Mucosa of descending colon (tissue), 3 donors: Measurements from ENCODE around the gene HBS1L. TPM values are rescaled to one million over a fixed set of nuclear protein-coding genes. Genes with fewer than 3 reads are reported as not detected.

Experiments used
- ATAC-seq: fragments of 200-7000 bp; cut with Tn5 transposase; one replicate; pipeline ENCODE4 v1.9.1; 2020; ENCODE audit warnings: mild to moderate bottlenecking, moderate library complexity
- DNase-seq, 3 donors: peaks; one replicate each; pipeline ENCODE4 v3.0.0-alpha.2; 2020
- H3K36me3 ChIP-seq: fragments of 200-600 bp; one replicate; pipeline ENCODE4 v1.8.0; 2021; ENCODE audit warnings: low read depth, mild to moderate bottlenecking
- H3K4me1 ChIP-seq: fragments of 200-600 bp; one replicate; pipeline ENCODE4 v1.8.0; 2021; ENCODE audit warnings: low read depth, mild to moderate bottlenecking
- H3K4me3 ChIP-seq: fragments of 200-600 bp; one replicate; pipeline ENCODE4 v1.8.0; 2021; ENCODE audit warnings: mild to moderate bottlenecking
- H3K9me3 ChIP-seq: fragments of 200-600 bp; one replicate; pipeline ENCODE4 v1.8.0; 2021; ENCODE audit warnings: mild to moderate bottlenecking
- CTCF ChIP-seq: fragments of 200-600 bp; IDR thresholded peaks from one replicate; pipeline ENCODE4 v1.8.0; 2022; ENCODE audit warnings: antibody characterized with exemption, mild to moderate bottlenecking
- intact Hi-C, 2 donors: fragments of 100-400 bp; cut with DNase I in 1 of 2; cut with micrococcal nuclease in 1 of 2; formaldehyde crosslinking; loops; one replicate each; pipeline versions ENCODE4 v1.11.0 to v1.11.1; 2022; cut with DNase I, micrococcal nuclease
- total RNA-seq, 3 donors: library from RNA; stranded (reverse); fragmentation: NEBNext Ultra II Directional in 2 of 3; extraction: Animal tissue kit (Norgen Biotek cat#: 25700) in 2 of 3; gene quantifications; one replicate each; pipeline versions ENCODE4 v1.2.1 to v1.2.4, GENCODE V29; 2021 to 2023
- donor health status: DM: no; HTN: no; CAD: no; lungs with moderate emphysema.
- donor health status: DM: no; HTN: no; CAD: no.
- donor health status: DM: no; HTN: yes; CAD: no.

HBS1L gene
- total RNA-seq, 3 donors from 2014 or later = 43.0 to 68.6 (median 51.3) TPM

- Histone ChIP-seq H3K36me3 (no peaks in the 10 kb centered on the region), H3K9me3 (no peaks in the 10 kb centered on the region), H3K4me1 (no peaks in the 10 kb centered on the region), H3K4me3 (no peak overlapping the region)
- TF ChIP-seq CTCF = no peak
- ATAC-seq (no peak), DNase-seq (no peak)
- intact Hi-C loops = no loop called here
Measured at GRCh38 chr6:135073756-135074393, 19.3 kb upstream of the HBS1L start.

DNA sequence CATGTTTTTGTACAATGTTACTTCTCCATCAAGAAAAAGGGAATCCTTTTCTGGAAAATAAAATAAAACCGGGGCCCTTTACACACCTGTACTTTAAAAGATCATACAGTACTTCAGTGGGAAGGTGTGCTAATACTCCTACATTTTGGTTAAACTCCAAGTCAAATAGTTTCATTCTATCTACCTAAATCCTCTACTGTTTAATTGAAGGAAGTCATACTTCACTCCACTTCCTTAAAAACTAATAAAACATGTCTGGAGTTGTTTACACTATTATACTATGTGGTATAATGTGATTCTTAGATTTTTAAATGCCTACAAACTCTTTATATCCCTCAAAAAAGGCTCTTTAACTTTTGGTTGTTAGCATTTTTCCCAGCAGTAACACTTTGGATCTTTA is 18.6 kb upstream of the HBS1L start:
- Histone ChIP-seq H3K36me3 (no peaks in the 10 kb centered on the region), H3K9me3 (no peaks in the 10 kb centered on the region), H3K4me1 (no peaks in the 10 kb centered on the region), H3K4me3 (no peak overlapping the region)
- no peak for TF ChIP-seq CTCF
- DNase-seq = no peak
- intact Hi-C loops = no loop called here
- ATAC-seq = no peak

- Histone ChIP-seq H3K4me1 (no peaks in the 10 kb centered on the region), H3K4me3 (no peak overlapping the region), H3K9me3 (no peaks in the 10 kb centered on the region), H3K36me3 (no peaks in the 10 kb centered on the region)
- TF ChIP-seq CTCF = no peak
- no peak for ATAC-seq
- intact Hi-C loops = no loop called here
- DNase-seq = no peak
Measured at GRCh38 chr6:135072753-135073152, 18.1 kb upstream of the HBS1L start.

GRCh38 chr6:135071541-135071940 is 16.9 kb upstream of the HBS1L start:
- ATAC-seq = no peak
- Histone ChIP-seq H3K4me1 (no peaks in the 10 kb centered on the region), H3K4me3 (no peak overlapping the region), H3K9me3 (no peaks in the 10 kb centered on the region), H3K36me3 (no peaks in the 10 kb centered on the region)
- TF ChIP-seq CTCF = no peak
- no peak for DNase-seq
- intact Hi-C loops = no loop called here

GRCh38 chr6:135067911-135068310 is 13.3 kb upstream of the HBS1L start:
- Histone ChIP-seq H3K9me3 (no peaks in the 10 kb centered on the region), H3K36me3 (no peaks in the 10 kb centered on the region), H3K4me1 (no peaks in the 10 kb centered on the region), H3K4me3 (no peak overlapping the region)
- DNase-seq = no peak
- intact Hi-C loops = no loop called here
- no peak for ATAC-seq
- TF ChIP-seq CTCF = no peak

DNA sequence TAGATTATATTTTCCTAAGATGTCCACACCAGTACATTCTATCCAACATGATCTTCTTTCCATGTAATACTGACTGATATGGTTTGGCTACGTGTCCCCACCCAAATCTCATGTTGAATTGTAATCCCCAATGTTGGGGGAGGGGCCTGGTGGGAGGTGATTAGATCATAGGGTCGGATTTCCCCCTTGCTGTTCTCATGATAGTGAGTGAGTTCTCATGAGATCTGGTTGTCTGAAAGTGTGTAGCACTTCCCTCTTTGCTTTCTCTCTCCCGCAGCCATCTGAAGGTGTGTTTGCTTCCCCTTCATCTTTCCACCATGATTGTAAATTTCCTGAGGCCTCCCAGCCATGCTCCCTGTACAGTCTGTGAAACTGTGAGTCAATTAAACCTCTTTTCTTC is 12.2 kb upstream of the HBS1L start:
- Histone ChIP-seq H3K4me1 (no peaks in the 10 kb centered on the region), H3K4me3 (no peak overlapping the region), H3K9me3 (no peaks in the 10 kb centered on the region), H3K36me3 (no peaks in the 10 kb centered on the region)
- no peak for TF ChIP-seq CTCF
- ATAC-seq (no peak), DNase-seq (no peak)
- intact Hi-C loops = no loop called here
